ENCODE data around the gene PPFIA1.

DNA sequence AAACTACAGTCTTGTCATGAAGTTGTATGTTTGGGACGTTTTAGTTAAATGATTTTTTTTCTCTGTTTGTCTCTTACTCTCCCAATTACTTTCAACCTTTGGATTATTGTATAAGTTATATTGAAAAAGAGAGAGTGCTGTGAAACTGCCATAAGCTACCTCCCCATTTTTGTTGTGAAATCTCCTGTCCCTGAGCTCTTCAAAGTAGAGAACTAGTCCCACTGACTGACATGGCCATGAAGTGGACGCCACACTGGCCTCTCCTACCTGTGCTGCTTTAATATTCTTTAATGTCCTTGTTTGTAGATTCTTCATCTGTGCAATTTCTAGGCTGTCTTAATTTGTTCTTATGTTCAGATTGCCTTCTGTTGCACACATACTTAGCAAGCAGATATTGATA, 56.3 kb downstream of the PPFIA1 start:
- TF ChIP-seq CTCF (IDR thresholded peaks at IDR 0.05) (no peak), POLR2A (IDR thresholded peaks at IDR 0.05) (no peak)

Data from esophagus squamous epithelium (tissue), 4 donors.